IPS-11a (cell line): ENCODE data around the gene RIN3.

Experiments
- H3K4me3 ChIP-seq: one replicate; pipeline ENCODE4 v1.5.1; 2013; ENCODE audit warnings: low read depth, low read length, control low read depth

RIN3 gene

DNA sequence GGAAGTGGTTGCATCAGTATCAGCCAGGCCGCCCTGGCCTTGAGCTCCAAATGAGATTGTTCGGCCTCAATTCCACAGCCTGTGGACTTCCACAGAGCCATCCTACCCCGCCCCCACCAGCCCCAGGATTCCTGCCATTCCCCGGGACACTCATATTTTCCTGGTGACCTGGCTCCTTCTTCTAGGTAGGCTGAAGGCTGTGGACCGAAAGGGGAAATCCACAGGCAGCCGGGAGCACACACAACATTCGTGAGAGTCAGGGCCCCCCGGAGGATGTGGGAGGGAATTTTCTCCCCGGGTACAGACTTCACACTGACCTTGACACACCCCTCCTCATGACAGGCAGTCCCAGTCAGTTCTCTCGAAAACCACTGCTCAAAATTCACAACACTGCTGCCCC lies 39.9 kb downstream of the RIN3 start:
- no peak overlapping the region for H3K4me3 ChIP-seq

DNA sequence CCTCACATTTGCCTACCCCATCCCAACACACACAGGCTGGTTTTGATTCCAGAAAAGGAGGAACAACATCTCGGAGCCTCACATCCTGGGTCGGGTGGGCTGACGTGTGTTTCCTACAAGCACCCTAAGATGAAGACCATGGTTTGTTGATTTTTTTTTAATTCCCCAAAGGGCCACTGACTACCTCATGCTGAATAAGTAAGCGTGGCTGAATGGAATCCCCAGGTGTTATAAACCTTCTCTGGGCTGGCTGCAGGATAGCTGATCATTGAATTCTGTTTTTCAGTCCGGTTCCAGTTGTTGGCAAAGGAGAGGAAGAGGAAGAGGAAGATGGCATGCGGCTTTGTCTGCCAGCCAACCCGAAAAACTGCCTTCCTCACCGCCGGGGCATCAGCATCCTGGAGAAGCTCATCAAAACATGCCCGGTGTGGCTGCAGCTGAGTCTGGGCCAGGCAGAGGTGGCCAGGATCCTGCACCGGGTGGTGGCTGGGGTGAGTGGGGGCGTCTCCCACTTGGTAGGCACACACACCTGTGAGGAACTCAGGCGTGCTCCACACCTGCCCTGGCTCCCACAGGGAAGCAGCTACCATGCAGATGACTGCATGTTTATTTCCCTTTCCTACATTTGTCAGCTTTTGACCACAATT lies 42.0 kb downstream of the RIN3 start:
- H3K4me3 ChIP-seq = no peak overlapping the region

DNA sequence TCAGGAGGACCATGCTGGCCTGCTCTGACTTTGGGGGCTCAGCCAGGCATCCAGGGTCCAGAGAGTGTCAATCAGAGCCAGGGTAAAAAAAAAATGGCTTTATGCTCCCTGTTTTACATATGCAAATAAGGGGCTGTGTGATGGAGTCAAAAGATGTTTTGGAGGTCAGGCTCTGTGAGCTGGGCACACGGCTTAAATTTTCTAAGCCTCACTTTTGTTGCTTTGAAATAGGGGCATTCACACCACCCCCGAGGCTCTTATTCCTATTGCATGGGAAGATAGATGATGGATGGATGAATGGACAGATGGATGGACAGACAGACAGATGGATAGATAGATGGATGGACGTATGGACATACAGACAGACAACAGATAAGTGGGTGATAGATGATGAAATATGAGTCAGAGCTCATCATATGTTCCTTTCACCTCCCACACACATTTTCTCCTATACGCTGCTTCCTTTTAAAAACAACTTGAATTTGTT lies 42.7 kb downstream of the RIN3 start:
- no peak overlapping the region for H3K4me3 ChIP-seq

DNA sequence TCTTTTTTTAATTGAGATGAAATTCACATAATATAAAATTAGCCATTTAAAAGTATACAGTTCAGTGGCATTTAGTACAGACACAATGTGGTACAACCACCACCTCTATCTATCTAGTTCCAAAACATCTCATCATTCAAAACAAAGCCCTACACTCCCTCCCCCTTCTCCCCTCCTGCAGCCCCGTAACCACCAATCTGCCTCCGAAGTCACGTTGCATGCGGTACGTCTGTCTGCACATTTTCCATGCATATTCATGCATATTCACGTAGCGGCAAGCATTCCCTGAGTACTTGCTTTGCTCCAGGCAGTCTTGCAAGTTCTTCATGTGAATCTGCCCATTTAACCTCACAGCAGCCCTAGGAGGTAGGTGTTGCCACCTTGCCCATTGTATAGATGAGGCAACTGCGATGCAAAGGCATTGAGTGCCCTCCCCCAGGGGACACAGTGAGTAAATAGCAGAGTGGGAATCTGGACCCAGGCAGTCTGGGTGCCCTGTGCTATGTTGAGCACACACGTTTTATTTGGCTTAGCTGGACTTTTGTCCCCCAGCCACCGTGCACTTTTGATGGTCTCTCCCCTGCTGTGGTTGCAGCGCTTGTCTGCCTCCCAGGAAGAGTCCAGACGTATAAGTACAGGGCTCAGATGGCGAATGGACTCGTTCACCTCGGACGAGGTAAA lies 43.4 kb downstream of the RIN3 start:
- H3K4me3 ChIP-seq = no peak overlapping the region

DNA sequence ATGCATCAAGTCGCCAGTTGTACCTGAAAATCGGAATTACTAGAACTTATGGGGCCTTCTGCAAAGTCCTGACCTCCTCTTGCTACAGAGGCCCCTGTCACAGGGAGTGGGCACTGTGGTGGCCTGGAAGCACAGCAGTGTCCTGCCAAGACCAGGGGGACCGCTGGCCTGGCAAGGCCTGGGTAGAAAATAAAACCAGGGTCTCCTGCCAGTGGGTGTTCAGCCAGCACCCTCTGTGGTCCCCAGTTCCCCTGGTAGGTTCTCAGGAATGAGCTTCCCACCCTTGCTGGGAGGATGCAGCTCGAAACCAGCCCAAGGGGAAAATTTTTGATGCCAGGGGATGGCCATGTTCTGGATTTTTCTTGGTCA lies 43.9 kb downstream of the RIN3 start:
- no peak overlapping the region for H3K4me3 ChIP-seq

DNA sequence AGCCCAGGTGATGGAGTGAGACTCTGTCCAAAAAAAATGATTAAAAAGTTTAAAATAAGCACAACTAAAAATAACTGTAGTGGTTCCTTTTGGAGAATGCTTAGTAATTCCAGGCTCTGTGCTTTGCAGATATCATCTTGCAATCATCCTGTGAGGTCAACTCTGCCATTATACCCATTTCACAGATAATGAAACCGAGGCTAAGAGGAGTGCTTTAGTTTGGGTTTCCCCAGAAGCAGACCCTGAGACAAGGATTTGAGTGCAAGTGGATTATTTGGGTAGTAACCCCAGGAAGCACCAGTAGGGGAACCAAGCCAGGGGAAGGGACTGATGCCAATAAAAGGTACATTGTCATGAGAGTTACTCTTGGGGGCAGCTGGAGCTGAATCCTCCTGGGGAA lies 44.7 kb downstream of the RIN3 start:
- no peak overlapping the region for H3K4me3 ChIP-seq

DNA sequence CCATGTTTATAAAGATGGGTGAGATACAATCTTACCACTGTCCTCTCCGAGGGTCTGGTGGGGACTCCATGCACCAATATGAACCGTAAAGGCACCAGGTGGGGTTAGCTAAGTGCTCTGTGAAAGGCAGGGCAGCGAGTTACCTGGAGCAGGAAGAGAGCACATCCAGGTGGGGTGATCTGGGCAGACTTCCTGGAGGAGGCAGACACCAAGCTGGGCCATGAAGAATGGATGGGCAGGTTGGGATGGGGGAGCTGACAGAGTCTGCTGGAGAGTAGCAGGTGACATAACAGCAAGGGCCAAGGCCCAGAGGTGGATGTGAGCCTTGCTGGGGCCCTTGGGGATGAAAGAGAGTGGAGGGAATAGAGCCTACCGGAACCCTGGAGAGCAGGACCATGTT lies 45.9 kb downstream of the RIN3 start:
- no peak overlapping the region for H3K4me3 ChIP-seq

DNA sequence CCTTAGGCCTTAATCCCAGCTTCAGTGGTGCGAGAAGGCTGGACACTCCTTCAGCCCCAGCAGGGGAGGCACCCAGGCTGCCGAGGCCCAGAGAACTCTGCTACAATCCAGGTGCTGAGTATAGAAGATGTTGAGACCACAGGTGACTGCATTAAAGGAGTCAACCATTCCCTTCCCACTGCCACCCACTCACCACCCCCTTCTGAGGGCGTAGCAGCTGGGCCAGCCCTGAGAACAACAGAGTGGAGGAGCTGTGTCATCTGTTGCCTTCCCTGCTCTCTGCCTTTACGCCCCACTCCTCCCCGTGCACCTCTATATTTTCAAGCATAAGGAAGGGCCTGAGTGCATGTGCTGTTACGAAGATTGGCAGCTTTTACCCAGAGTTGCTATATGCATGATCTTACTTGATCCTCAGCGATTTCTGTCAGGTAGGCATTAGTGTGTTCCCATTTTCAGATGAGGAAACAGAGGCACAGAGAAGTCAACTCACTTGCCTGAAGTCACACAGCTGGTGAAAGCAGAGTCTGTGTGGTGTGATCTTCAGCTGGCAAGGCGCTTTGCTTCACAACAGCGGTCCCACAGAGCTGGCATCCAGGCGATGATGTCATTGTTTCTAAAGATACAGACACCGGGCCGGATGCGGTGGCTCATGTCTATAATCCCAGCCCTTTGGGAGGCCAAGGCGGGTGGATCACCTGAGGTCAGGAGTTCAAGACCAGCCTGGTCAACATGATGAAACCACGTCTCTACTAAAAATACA lies 46.7 kb downstream of the RIN3 start:
- H3K4me3 ChIP-seq = no peak overlapping the region

DNA sequence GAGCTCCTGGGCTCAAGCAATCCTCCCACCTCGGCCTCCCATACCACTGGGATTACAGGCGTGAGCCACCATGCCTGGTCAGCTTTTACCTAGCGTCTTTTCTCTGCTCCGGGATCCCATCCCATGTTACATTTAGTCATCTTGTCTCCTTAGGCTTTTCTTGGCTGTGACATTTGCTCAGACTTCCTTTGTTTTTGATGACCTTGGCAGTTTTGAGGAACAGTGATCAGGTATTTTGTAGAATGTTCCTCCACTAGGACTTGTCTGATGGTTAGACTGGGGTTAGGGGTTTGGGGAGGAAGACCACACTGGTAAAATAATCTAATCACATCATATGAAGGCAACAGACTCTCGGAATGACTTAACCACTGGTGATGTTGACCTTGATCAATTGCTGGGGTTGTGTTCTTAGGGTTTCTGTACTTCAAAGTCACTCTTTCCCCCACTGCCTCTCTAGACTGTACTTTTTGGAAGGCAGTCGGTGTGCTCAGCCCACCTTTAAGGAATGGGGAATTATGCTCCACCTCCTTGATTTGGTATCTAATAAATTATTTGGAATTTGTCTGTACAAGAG lies 48.4 kb downstream of the RIN3 start:
- H3K4me3 ChIP-seq = no peak overlapping the region

DNA sequence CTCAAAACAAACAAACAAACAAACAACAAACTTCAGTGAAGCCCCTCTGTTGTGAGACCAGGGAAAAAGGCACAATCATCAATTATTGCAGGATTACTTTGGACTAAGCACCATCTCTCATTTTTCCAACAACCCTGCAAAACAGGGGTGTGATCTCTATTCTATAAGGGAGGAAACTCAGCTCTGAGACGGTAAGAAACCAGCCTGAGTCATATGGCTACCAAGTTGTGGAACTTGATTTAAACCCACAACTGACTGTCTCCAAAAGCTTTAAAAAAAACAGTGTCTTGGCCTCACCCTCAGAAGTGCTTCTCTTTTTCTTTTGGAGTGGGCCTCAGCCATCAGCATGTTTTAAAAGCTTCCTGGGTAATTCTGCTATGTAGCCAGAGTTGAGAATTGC lies 49.8 kb downstream of the RIN3 start:
- H3K4me3 ChIP-seq = no peak overlapping the region

DNA sequence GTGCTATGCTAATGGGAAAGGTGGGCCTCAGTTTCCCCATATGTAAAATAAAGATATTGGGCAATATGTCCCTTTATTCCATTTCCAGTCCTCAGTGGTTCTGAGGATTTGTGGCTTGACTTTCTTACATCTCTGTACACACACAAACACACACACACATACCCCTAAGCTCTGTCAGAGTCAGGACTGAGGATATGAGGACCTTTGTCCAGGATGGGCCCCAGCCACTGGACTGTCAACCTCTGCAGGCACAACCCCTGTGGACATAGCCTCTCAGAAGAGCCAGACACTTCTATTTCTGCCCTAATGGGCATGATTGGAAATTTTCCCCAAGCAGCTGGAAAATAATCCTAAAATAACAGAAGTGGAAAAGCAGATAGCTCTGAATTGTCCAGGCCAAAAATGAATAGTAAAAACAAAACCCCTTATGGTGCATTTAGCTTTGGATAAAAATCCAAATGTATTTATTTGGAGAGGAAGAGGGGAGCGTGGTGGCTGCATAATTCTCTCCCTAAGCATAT lies 50.2 kb downstream of the RIN3 start:
- H3K4me3 ChIP-seq = no peak overlapping the region

DNA sequence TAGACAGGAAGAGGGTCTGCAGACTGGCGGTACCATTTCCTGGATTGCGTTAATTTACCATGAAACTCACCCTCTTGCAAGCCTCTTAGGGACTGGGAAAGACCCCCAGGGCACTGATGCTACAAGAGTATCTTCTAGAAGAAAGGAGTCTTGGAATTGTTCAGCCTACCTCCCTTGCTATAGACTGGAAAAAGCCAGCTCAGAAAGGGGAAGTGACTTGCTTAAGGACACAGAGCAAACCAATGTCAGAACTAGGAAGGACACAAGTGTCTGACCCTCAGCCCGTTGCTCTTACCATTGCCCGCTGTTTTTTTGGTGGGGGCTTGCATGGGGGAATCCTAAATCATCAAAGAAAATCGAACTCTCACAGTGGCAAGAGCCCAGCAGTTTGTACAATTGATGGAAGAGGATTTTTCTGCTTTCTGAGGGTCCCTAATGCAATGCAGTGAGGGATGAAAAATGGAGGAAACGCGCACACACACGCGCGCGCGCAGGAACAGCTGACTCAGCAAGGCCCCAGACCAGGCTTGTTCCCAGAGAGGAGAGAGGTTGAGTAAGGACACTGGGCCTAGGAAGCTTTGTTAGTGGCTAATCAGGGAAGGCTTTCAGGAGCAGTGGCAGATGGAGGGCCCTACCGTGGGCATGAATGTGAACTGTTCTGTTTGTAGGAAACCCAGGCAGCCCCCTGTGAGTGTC lies 50.9 kb downstream of the RIN3 start:
- no peak overlapping the region for H3K4me3 ChIP-seq

DNA sequence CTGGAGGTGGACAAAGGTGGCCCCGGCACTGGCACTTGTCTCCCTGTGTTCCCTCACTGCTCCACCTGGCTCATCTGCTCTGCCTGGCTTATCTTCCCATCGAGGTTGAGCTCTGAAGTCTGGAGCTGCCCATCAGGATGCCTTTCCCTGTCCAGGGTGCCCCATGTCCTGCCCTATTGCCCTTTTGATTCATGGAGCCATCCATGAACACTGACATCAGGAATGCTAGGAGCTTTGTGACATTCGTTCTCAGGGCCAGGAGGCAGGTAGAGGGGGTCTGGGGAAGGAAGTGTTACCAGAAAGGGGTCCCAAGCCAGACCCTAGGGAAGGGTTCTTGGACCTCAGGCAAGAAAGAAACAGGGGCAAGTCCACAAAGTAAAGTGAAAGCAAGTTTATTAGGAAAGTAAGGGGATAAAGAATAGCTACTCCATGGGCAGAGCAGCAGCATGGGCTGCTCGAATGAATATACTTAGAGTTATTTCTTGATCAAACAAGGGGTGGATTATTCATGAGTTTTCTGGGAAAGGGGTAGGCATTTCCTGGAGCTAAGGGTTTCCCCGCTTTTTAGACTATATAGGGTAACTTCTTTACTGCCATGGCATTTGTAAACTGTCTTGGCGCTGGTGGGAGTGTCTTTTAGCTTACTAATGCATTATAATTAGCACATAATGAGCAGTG lies 51.6 kb downstream of the RIN3 start:
- no peak overlapping the region for H3K4me3 ChIP-seq

DNA sequence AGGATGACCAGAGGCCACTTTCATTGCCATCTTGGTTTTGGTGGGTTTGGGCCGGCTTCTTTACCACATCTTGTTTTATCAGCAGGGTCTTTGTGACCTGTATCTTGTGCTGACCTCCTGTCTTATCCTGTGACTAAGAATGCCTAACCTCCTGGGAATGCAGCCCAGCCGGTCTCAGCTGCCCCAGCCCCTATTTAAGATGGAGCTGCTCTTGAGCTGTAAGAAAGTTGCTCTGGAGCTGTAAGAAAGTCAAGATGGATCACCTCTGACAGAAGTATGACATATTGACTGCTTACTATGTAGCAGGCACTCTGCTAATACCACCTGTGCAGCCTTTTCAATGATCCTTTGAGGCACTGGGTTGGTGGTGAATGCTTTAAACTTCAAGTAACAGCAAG lies 52.1 kb downstream of the RIN3 start:
- H3K4me3 ChIP-seq = no peak overlapping the region

DNA sequence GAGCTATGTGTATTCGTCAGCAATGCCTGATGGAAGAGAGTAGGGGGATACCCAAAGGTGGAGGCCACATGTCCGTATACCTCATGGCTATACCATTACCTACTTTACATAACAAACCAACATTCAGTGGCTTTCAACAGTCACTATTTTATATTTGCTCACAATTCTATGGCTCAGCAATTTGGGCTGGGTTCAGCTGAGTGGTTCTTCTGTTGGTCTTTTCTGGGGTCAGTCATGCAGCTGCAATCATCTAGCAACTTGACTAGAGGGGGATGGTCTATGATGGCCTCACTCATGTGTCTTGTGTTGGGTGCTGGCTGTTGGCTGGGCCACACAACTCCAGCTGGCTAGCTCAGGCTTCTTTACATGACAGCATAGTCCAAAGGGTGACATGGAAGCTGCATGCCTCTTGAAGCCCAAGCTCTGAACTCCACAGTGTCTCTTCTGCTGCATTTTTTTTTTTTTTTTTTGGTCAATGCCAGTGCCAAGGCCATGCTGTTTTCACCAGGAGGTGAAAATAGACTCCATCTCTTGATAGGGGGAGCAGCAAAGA lies 53.7 kb downstream of the RIN3 start:
- H3K4me3 ChIP-seq = no peak overlapping the region

DNA sequence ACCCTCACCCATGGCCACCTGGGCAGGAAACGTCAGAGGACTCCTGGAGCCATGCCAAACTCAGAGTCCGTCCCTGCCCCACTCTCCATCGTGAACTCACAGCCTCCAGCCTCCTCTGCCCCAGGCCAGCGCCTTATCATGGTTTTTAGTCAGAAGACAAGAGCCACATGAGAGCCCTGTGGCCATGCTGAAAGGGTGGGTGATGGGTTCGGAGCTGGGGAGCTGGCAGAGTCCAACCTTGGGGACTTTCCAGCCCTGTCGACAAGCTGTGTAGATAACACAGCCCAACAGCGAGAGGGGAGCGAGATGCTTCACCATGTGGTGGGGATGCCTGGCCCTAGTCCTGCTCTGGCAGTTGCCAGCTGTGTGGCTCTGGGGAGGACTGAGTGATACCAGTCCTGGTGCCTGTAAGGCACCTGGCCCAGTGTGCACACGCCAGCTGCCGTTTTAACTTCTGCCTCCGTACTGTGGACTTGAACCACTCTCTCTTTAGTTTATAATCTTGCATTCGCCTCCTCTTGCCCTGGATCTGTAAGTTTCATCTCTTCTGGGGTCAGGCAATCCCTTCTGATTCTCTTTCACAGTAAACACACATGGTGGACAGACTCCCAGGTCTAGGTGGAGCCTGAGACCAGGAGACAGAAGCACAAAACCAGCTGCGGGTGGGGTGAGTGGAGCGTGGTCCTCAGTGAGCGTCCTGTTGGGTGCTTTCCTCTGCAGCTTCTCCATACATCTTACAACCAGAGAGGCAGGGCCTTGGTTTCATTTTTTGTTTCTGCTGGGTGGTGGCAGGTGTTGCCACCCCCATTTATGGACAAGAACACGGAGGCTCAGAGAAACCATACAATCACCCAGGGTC lies 55.3 kb downstream of the RIN3 start:
- H3K4me3 ChIP-seq = no peak overlapping the region

DNA sequence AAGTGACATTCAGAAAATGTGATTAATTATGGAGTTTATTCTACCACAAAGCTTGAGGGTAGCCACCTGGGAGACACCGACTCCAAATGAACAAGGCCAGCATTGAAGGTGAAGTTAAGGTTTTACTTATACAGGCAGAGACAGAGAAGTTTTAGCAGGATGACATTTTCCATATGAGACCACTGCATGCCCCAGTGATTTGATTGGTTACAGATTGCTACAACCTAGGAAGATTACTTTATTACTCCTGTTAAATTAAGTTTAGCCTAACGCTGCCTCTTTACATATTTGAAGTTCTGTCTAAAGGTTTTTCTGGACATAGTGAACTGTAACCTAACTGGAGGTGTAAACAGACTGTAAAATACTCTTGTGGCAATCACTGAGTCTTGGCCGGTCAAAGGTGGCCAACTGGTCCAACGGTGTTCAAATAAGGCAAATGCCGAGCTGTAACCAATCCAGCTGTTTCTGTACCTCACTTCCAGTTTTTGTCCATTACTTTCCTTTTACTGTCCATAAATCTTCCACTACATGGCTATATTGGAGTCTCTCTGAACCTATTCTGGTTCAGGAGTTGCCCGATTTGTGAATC lies 57.2 kb downstream of the RIN3 start:
- no peak overlapping the region for H3K4me3 ChIP-seq

DNA sequence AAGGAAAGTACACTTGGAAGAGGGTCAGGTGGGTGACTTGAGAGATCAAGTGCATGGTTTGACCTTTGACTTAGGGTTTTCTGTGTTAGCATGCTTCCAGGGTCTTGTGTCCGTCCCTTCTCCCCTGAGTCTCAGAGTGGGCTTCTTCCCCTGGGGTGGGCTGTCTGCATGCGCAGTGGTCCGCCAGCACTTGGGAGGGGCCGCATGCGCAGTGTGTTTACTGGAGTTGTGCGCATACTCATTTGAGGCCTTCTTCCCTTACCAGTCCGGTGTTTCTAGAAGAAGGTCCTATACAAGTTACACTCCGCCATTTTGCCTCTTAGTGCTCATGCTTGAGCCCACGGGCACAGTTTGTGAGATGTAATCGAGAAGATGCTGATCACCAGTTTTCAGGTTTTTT lies 58.5 kb downstream of the RIN3 start:
- no peak overlapping the region for H3K4me3 ChIP-seq
